ENCODE results near the gene ZBTB11.

DNA sequence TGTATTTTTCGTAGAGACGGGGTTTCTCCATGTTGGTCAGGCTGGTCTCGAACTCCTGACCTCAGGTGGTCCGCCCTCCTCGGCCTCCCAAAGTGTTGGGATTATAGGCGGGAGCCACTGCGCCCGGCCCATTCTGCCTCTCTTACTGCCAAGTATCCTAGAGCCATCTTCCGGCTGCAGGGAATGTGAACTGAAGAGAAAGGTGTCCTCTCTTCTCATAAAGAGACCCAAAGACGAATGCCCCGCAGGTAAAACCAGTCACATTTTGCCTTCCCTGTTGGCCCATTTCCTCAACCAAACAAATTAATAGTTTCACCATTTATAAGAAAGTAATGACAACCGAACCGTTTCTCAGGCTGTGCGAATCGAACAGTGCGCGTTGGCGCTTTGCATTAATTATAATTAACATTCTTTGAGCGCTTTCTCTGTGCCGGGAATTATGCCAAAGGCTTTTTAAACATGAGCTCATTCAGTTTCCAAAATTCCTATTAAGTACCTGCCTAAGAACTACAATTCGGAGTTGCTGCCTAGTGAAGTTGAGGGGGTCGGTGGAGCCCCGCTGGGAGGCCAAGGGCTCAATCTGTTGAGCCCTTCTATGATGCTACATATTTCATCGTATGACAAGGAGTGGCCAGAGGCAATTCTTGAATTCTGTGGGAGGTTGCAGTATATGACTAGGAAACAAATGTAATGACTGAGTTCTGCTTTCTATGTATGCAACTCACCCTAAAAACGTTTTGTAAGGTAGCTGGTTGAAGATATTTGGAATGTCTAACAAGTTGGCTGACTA is 10.4 kb upstream of the ZBTB11 start:
- TF ChIP-seq, protein P1, sequence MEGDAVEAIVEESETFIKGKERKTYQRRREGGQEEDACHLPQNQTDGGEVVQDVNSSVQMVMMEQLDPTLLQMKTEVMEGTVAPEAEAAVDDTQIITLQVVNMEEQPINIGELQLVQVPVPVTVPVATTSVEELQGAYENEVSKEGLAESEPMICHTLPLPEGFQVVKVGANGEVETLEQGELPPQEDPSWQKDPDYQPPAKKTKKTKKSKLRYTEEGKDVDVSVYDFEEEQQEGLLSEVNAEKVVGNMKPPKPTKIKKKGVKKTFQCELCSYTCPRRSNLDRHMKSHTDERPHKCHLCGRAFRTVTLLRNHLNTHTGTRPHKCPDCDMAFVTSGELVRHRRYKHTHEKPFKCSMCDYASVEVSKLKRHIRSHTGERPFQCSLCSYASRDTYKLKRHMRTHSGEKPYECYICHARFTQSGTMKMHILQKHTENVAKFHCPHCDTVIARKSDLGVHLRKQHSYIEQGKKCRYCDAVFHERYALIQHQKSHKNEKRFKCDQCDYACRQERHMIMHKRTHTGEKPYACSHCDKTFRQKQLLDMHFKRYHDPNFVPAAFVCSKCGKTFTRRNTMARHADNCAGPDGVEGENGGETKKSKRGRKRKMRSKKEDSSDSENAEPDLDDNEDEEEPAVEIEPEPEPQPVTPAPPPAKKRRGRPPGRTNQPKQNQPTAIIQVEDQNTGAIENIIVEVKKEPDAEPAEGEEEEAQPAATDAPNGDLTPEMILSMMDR (IDR thresholded peaks at IDR 0.05; ENCODE audit: insufficient read depth, low read length): no peak
- TF ChIP-seq REST (IDR thresholded peaks at IDR 0.05; ENCODE audit: insufficient replicate concordance, low read depth) (no peak), GABPA (IDR thresholded peaks at IDR 0.05; ENCODE audit: low read depth) (no peak), POLR2AphosphoS5 (IDR thresholded peaks at IDR 0.05; ENCODE audit: low read depth) (no peak), SPI1 (IDR thresholded peaks at IDR 0.05; ENCODE audit: borderline replicate concordance, low read depth) (peak; percentile 15; the same call in 1 of the 2 replicates)
